Heart left ventricle (tissue), 13 donors: Measurements from ENCODE around the gene PLAU.
A peak's percentile ranks its signal among the peaks of the same experiment; 100 is the strongest.

Experiments
- CTCF ChIP-seq, 12 donors: fragments of 200-600 bp; sonication (generic) in 4 of 12; IDR thresholded peaks; one replicate each; pipeline versions ENCODE4 v1.5.0 to v1.8.0; 2018 to 2022; ENCODE audit warnings: antibody characterized with exemption in 12 of 12, mild to moderate bottlenecking in 5 of 12
- POLR2A ChIP-seq, 2 donors: fragments of 450-650 bp; IDR thresholded peaks; one replicate each; pipeline ENCODE4 v1.6.1; 2017; ENCODE audit warnings: antibody characterized with exemption in 2 of 2, mild to moderate bottlenecking in 2 of 2, moderate library complexity in 2 of 2
- donor health status: ischemic (EF 13 %, LVEDD 7.1; RV severe dilation, severe dysfunction).
- donor health status: DM: no; HTN: yes; CAD: no.
- donor health status: DM: no; HTN: no; CAD: no.
- donor health status: ischemic (EF 25% LVEDD 6.9; RV normal size, moderate dysfunction).
- donor health status: ischemic (EF 25% LVEDD 5.7; RV mildly dilated, moderate dysfunction).
- donor health status: ischemic (EF 35%, LVEDD 5.7; RV mildly dilated, moderate dysfunction).
- donor health status: nonischemic (EF 11% LVEDD 7.7; RV severe dilation, severe dysfunction).
- donor health status: DM: yes; HTN: yes; CAD: no.
- donor health status: PGD.
- donor health status: ischemic (EF 29% LVEDD 5.4; RV normal size, mild dysfunction).
- donor health status: nonischemic (EF 23%, LVEDD 6.1; RV moderate dilation, normal function).

- TF ChIP-seq CTCF (IDR thresholded peaks at IDR 0.05) = peak; percentile 69 to 92 (median 88)
- TF ChIP-seq POLR2A (IDR thresholded peaks at IDR 0.05) = no peak
Measured at GRCh38 chr10:73886085-73886529, 24.8 kb upstream of the PLAU start.
